ENCODE measurements around the gene PLBD2. TPM values are rescaled to one million over a fixed set of nuclear protein-coding genes. Genes with fewer than 3 reads are reported as not detected.

PLBD2 gene
- total RNA-seq, 1 donor from 2014 or later: 4.9 TPM

DNA sequence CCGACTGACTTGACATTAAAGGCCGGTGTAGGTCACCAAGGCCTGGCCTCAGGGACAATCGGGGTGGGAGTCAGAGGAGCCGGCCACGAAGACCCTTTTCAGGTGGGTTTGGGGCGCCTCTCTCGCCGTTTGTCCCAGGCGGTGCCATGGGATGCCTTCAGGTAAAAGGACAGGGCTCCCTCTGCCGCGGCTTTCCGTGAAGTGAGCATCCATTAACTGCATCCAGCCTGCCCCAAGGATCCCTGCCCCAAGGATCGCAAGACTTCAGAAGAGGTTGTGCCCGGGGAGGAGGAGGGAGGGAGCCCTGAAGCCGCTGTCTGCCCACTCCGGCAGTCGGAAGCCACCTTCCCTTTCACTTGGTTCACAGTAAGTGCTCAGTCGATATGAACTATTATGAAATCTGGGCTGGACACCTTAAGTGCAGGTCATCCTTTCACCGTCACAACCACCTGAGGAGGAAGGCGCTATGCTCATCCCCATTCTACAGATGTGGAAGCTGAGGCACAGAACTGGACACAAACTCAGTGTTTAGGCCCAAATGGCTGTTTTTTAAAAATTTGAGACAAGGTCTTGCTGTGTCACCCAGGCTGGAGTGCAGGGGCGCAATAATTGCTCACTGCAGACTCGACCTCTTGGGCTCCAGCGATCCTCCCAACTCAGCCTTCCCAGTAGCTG, 44.3 kb downstream of the PLBD2 start:
- TF ChIP-seq EZH2 (IDR thresholded peaks at IDR 0.05): no peak
- TF ChIP-seq, protein P1, sequence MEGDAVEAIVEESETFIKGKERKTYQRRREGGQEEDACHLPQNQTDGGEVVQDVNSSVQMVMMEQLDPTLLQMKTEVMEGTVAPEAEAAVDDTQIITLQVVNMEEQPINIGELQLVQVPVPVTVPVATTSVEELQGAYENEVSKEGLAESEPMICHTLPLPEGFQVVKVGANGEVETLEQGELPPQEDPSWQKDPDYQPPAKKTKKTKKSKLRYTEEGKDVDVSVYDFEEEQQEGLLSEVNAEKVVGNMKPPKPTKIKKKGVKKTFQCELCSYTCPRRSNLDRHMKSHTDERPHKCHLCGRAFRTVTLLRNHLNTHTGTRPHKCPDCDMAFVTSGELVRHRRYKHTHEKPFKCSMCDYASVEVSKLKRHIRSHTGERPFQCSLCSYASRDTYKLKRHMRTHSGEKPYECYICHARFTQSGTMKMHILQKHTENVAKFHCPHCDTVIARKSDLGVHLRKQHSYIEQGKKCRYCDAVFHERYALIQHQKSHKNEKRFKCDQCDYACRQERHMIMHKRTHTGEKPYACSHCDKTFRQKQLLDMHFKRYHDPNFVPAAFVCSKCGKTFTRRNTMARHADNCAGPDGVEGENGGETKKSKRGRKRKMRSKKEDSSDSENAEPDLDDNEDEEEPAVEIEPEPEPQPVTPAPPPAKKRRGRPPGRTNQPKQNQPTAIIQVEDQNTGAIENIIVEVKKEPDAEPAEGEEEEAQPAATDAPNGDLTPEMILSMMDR (IDR thresholded peaks at IDR 0.05): no peak
- TF ChIP-seq EZH2phosphoT487 (IDR thresholded peaks at IDR 0.05): no peak
- no peak overlapping the region for H3K4me3 Mint-ChIP-seq

DNA sequence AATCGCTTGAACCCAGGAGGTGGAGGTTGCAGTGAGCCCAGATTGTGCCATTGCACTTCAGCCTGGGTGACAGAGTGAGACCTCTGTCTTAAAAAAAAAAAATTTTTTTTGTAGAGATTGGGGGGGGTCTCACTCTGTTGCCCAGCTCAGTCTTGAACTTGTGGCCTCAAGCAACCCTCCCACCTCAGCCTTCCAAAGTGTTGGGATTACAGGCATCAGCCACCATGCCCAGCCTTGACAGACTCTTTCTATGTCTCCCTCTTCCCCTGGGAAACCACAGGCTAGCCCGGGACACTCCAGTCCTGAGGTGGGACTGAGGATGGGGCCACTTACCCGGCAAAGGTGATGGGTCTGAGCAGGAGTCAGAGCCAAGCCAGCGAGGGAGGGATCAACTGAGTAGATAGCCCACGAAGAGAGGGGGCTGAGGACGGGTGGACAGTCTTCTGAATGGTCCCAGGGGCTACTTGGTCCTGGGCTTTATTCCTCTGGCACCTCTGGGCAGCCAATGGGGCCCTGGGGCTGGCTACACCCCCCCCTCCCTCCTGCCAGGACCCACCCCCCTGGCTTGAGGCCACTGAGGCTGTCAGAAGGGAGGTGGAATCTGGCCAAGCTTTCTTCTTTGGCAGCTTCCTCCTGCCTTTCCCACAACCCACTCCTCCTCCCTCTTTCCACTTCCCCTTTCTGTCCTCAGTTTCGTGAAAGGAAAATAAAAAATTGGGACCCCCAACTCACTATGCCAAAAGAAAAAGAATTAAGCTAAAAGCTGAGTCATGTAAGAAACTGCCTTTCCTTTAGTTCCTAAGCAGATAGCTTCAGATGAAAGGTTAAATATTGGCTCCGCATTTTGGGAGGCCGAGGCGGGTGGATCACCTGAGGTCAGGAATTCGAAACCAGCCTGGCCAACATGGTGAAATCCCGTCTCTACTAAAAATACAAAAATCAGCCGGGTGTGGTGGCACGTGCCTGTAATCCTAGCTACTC, 45.3 kb downstream of the PLBD2 start, which contains the start of gene SDS:
SDS (minus strand) TSS at position 453 of the 981 bp plus-strand sequence. CDS start 4,179 bp downstream, outside the sequence.
- Mint-ChIP-seq H3K27ac (peak within 1 kb of the TSS; percentile 14), H3K9me3 (no peaks in the 10 kb centered on the region), H3K27me3 (ENCODE audit: insufficient read depth, low read depth) (peaks cover 9% of the 10 kb centered on the region), H3K36me3 (no peaks in the 10 kb centered on the region), H3K4me1 (peaks cover 2% of the 10 kb centered on the region), H3K4me3 (no peak within 1 kb of the TSS)
- Histone ChIP-seq H3K4me2 (no peak within 1 kb of the TSS), H3K9ac (no peak within 1 kb of the TSS), H3K27me3 (no peaks in the 10 kb centered on the region), H3K27ac (no peak within 1 kb of the TSS), H3K36me3 (no peaks in the 10 kb centered on the region), H3K4me3 (no peak within 1 kb of the TSS), H4K20me1 (ENCODE audit: low read depth) (no peaks in the 10 kb centered on the region), H3F3A (ENCODE audit: low read depth) (peaks cover 4% of the 10 kb centered on the region), H3K9me3 (ENCODE audit: low read depth) (no peaks in the 10 kb centered on the region), H2AFZ (replicated peaks) (no peak within 1 kb of the TSS), H3K79me2 (ENCODE audit: low read depth) (no peaks in the 10 kb centered on the region), H3K4me1 (peaks cover 4% of the 10 kb centered on the region)
- DNase-seq (ENCODE audit: low spot score): no peak
- TF ChIP-seq, protein P1 (IDR thresholded peaks at IDR 0.05): no peak
- TF ChIP-seq EZH2 (IDR thresholded peaks at IDR 0.05): no peak
- TF ChIP-seq EZH2phosphoT487 (IDR thresholded peaks at IDR 0.05): no peak

More for the DNA sequence above, 44.3 kb downstream of the PLBD2 start:
- Histone ChIP-seq H3F3A (ENCODE audit: low read depth) (peaks cover 4% of the 10 kb centered on the region), H3K4me3 (no peak overlapping the region), H2AFZ (replicated peaks) (no peak overlapping the region), H3K4me2 (no peak overlapping the region), H3K9me3 (ENCODE audit: low read depth) (no peaks in the 10 kb centered on the region), H3K36me3 (no peaks in the 10 kb centered on the region), H3K27ac (no peak overlapping the region), H3K9ac (no peak overlapping the region), H4K20me1 (ENCODE audit: low read depth) (no peaks in the 10 kb centered on the region), H3K79me2 (ENCODE audit: low read depth) (no peaks in the 10 kb centered on the region), H3K27me3 (no peaks in the 10 kb centered on the region), H3K4me1 (peaks cover 5% of the 10 kb centered on the region)
- Mint-ChIP-seq H3K36me3 (no peaks in the 10 kb centered on the region), H3K27ac (peak overlapping the region; percentile 14), H3K9me3 (no peaks in the 10 kb centered on the region), H3K4me1 (peaks cover 3% of the 10 kb centered on the region), H3K27me3 (ENCODE audit: insufficient read depth, low read depth) (peaks cover 7% of the 10 kb centered on the region)
- no peak for DNase-seq (ENCODE audit: low spot score)

DNA sequence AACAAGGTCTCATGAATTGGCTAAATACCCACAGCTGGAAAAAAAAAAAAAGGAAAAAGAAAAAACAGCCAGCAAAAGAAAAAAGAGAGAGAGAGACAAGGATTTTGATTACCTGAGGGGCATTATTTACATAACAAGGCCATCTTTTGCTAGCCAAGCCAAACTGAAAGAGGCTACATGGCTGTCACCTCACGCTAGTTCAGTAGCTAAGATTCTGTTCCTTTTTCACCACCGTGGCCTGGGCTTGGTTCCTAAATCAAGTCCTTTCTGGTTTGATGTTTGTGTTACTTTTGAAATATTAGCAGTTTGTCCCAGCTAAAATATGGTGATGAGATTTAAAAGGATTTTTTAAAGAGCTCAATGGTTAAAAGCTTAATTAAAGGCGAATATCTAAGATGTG, 47.3 kb downstream of the PLBD2 start:
- H3K4me2 ChIP-seq: no peak overlapping the region
- H3K4me1 Mint-ChIP-seq: peaks cover 2% of the 10 kb centered on the region
- no peak overlapping the region for H3K27ac Mint-ChIP-seq

More for the DNA sequence above, 47.3 kb downstream of the PLBD2 start:
- Mint-ChIP-seq H3K4me3 (no peak overlapping the region), H3K9me3 (no peaks in the 10 kb centered on the region), H3K36me3 (no peaks in the 10 kb centered on the region), H3K27me3 (ENCODE audit: insufficient read depth, low read depth) (peaks cover 5% of the 10 kb centered on the region)
- Histone ChIP-seq H3K27ac (no peak overlapping the region), H3K36me3 (no peaks in the 10 kb centered on the region), H3K4me3 (no peak overlapping the region), H3K27me3 (no peaks in the 10 kb centered on the region), H3F3A (ENCODE audit: low read depth) (peaks cover 4% of the 10 kb centered on the region), H3K9me3 (ENCODE audit: low read depth) (no peaks in the 10 kb centered on the region), H3K79me2 (ENCODE audit: low read depth) (no peaks in the 10 kb centered on the region), H2AFZ (replicated peaks) (peak overlapping the region; percentile 51), H4K20me1 (ENCODE audit: low read depth) (no peaks in the 10 kb centered on the region), H3K4me1 (peaks cover 4% of the 10 kb centered on the region), H3K9ac (no peak overlapping the region)
- no peak for DNase-seq (ENCODE audit: low spot score)
- TF ChIP-seq EZH2phosphoT487 (IDR thresholded peaks at IDR 0.05): no peak
- no peak for TF ChIP-seq EZH2 (IDR thresholded peaks at IDR 0.05)
- TF ChIP-seq, protein P1 (IDR thresholded peaks at IDR 0.05): no peak

Data from neural progenitor cell (in vitro differentiated cells).